GM18508 (cell line): ENCODE measurements around the gene FOXC2.

Experiments
- ATAC-seq: cut with Tn5 transposase; IDR thresholded peaks from one replicate; pipeline ENCODE4 v1.9.1; 2021; ENCODE audit warnings: moderate number of reproducible peaks; ENCODE audit not compliant: insufficient read depth, unreplicated experiment

The FOXC2 gene

GRCh38 chr16:86554917-86555703 lies 11.5 kb upstream of the FOXC2 start, which contains the start of gene MTHFSD:
MTHFSD (minus strand) TSS chr16:86555235; CDS start chr16:86555184, 51 bp downstream.
- ATAC-seq = no peak

GRCh38 chr16:86555704-86556075 lies 10.9 kb upstream of the FOXC2 start:
- no peak for ATAC-seq

- ATAC-seq = no peak
These were observed 10.1 kb upstream of the FOXC2 start for GRCh38 chr16:86556576-86556975.

- no peak for ATAC-seq
These were observed 9.0 kb upstream of the FOXC2 start for GRCh38 chr16:86557587-86557986.

- no peak for ATAC-seq
These were observed 8.1 kb upstream of the FOXC2 start for GRCh38 chr16:86558355-86559193.

GRCh38 chr16:86559802-86560305 lies 6.8 kb upstream of the FOXC2 start:
- ATAC-seq = no peak

- no peak for ATAC-seq
These were observed 4.3 kb upstream of the FOXC2 start for GRCh38 chr16:86562356-86562755.

- no peak for ATAC-seq
These were observed 2.9 kb upstream of the FOXC2 start for GRCh38 chr16:86563469-86564345.

- no peak for ATAC-seq
These were observed 1.4 kb upstream of the FOXC2 start for GRCh38 chr16:86565181-86565631.

GRCh38 chr16:86565644-86566511 lies 751 bp upstream of the FOXC2 start:
- ATAC-seq = no peak

- ATAC-seq = no peak
These were observed 504 bp downstream of the FOXC2 start for GRCh38 chr16:86566966-86567700.

GRCh38 chr16:86567701-86568581 lies 1.3 kb downstream of the FOXC2 start:
- no peak for ATAC-seq

GRCh38 chr16:86568677-86569623 lies 2.3 kb downstream of the FOXC2 start:
- ATAC-seq = no peak

- ATAC-seq = no peak
These were observed 3.2 kb downstream of the FOXC2 start for GRCh38 chr16:86569701-86570447.

- no peak for ATAC-seq
These were observed 4.2 kb downstream of the FOXC2 start for GRCh38 chr16:86570558-86571529.
